GM19035 (cell line): ENCODE results near the gene SLC2A6.
A peak's percentile ranks its signal among the peaks of the same experiment; 100 is the strongest.

ENCODE experiments used
- ATAC-seq: cut with Tn5 transposase; IDR thresholded peaks from one replicate; pipeline ENCODE4 v1.9.1; 2021; ENCODE audit not compliant: unreplicated experiment

Gene SLC2A6, protein sequence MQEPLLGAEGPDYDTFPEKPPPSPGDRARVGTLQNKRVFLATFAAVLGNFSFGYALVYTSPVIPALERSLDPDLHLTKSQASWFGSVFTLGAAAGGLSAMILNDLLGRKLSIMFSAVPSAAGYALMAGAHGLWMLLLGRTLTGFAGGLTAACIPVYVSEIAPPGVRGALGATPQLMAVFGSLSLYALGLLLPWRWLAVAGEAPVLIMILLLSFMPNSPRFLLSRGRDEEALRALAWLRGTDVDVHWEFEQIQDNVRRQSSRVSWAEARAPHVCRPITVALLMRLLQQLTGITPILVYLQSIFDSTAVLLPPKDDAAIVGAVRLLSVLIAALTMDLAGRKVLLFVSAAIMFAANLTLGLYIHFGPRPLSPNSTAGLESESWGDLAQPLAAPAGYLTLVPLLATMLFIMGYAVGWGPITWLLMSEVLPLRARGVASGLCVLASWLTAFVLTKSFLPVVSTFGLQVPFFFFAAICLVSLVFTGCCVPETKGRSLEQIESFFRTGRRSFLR

GRCh38 chr9:133478851-133479711, at the start of gene SLC2A6:
TSS of gene SLC2A6 (minus strand) at chr9:133479099. CDS start at chr9:133479059, 40 bp downstream.
- peak; percentile 94 for ATAC-seq

GRCh38 chr9:133528001-133528875, 49.3 kb upstream of the SLC2A6 start:
- no peak for ATAC-seq

DNA sequence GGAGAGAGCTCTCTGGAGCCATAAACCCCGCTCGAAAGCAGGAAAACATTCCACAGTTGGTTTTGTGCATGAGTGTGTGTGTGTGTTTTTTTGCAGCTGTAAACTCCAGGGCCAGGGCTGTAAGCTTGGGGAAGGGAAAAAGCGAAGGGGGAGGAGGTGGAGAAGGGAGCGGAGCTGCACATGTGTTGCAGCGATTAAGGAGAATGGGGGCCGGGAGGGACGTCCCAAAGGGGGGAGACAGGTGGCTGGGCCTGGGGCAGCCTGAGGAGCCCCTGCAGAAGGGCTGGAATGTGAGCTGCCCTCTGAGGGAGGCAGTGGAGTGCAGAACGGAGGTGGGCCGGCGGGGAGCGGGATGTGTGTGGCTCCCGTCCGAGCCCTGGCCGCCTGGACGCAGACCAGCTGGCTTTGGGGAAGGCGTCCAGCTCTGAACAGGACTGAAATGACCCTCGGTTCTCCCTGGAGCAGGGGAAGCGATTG, 48.6 kb upstream of the SLC2A6 start:
- ATAC-seq: no peak

GRCh38 chr9:133526721-133527321, 47.9 kb upstream of the SLC2A6 start:
- no peak for ATAC-seq

DNA sequence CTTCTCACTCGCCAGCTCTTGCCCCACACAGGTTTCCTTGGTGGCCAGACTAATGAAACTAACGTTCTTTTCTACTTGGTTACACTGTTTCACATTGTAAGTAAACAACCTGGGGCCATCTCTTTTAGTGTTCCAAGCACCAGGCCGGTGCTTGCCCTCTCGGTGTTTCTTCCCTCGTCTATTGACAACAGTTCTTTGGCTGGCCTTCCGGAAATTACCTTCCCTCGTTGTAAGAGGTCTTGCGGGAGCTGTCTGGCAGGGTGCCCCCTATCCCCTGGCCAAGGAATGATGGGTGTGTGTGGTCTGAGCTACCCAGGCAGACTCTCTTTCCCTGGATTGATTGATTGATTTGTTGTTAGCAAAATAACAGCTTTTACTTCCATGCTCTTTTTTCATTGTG, 46.8 kb upstream of the SLC2A6 start:
- ATAC-seq: no peak

- ATAC-seq: no peak
Observed at GRCh38 chr9:133524679-133525228, 45.9 kb upstream of the SLC2A6 start, which contains the start of gene MYMK. TSS of gene MYMK (minus strand) at chr9:133524959. CDS start at chr9:133524844, 115 bp downstream.

DNA sequence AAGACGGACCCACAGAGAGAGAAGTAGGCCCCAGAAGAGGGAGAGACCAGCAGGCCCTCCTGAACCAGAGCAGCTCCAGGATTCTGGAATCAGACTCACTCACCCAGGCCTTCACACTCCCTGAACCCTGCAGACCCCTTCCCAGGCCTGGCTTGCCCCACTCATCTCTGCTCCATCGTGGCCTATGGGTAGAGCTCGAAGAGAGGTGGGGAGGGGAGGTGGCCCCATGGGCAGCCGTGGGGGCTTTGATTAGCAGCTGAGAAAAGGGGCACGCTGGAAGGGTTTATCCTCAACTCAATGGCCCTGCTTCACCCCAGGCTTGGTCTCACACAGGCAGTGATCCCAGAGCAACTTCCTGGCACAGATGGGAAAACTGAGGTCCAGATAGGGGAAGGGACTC, 45.2 kb upstream of the SLC2A6 start:
- ATAC-seq: no peak

GRCh38 chr9:133523106-133523505, 44.2 kb upstream of the SLC2A6 start:
- no peak for ATAC-seq

DNA sequence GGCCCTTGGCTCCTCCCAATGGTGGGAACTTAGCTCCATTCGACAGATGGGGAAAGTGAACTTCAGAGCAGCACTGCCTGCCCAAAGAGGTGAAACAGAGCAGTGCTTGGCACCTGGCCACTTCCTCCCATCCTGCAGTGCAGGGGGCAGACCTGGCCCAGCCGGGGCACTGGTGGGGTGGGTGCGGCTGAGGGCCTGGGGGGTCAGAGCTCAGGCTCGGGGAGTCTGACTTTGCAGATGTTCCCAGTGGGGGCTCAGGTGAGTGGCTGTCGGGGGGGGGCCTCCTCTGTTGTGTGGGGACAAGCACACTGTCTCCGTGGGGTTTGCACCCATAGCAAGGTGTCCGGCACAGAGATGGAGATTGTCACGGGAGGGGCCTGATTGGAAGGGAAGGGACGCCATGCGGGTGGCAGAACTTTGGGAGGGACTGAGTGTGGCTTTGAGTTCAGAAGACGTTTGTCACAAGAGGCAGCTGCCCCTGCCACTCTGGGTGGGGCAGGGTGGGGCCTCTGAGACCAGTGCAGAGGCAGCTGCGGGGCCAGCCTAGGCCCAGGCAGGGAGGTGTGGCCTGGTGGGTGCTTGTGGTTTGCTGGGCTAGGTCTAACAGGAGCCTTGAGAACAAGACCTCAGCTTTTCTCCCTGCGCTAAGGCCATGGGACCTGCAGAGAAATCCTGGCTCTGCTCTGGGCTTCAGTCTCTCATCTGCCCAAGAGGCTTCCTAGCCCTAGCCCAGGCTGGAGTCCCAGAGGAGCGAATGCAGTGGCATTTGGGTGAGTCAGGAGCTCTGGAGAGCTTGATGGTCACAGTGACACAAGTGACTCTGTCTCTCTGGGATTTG, 43.4 kb upstream of the SLC2A6 start:
- ATAC-seq: no peak

GRCh38 chr9:133521122-133522072, 42.5 kb upstream of the SLC2A6 start:
- no peak for ATAC-seq

GRCh38 chr9:133520121-133520835, 41.4 kb upstream of the SLC2A6 start:
- ATAC-seq: no peak

- ATAC-seq: no peak
Observed at GRCh38 chr9:133519693-133520092, 40.8 kb upstream of the SLC2A6 start.

GRCh38 chr9:133518706-133519449, 40.0 kb upstream of the SLC2A6 start:
- ATAC-seq: no peak

DNA sequence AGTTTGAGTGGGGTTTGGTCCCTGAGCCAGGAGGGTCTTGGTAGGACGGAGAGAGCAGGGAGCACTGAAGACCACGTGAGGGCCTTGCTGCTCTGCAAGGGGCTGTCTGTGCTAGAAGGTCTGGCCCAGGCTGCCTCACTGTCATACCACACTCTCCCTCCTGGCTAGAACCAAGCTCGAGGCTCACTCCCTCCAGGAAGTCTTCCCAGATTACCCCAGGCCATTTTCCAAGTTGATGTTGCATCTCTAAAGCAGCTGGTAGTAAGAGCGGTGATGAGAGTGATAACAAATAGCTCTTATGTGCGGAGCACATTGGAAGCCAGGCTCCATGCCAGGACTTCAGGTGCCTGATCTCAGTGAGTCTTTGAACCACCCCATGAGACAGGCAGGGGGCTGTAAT, 39.3 kb upstream of the SLC2A6 start:
- no peak for ATAC-seq

DNA sequence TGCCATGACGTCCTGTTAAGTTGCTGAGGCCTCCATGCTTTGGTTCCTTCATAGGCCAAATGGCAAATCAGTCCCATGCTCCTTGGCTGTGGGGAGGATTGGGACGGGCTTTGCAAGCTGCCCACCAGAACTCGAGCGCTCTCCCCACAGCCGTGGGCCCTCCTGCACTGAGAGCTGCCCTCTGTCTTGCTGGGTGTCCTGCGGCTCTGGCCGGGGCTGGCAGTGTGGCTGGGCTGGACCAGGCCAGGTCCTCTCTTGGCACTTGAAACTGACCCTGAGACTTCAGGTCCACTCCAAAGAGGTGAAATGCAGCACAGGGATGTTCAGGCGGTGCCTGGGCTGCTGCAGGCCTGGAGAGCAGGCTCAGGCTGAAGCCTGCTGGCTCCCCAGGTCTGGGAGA, 38.8 kb upstream of the SLC2A6 start:
- ATAC-seq: no peak

GRCh38 chr9:133516961-133517350, 38.1 kb upstream of the SLC2A6 start:
- no peak for ATAC-seq
